Karpas-422 (cell line): ENCODE data around the gene ZNF354C. TPM values are rescaled to one million over a fixed set of nuclear protein-coding genes. Genes with fewer than 3 reads are reported as not detected.

ENCODE experiments used
- DNase-seq: peaks from one replicate; pipeline ENCODE4 v3.0.0-alpha.2; 2015
- H2AFZ ChIP-seq: fragments of 200-600 bp; sonication (generic); 2 replicates; pipeline ENCODE4 v1.6.1; 2014; ENCODE audit warnings: antibody characterized with exemption, low read length, mixed read lengths
- H3K27ac ChIP-seq: fragments of 200-600 bp; sonication (generic); 2 replicates; pipeline ENCODE4 v1.5.1; 2014; ENCODE audit warnings: mild to moderate bottlenecking, low read length, moderate library complexity
- H3K27me3 ChIP-seq: fragments of 200-600 bp; sonication (generic); 2 replicates; pipeline ENCODE4 v1.6.1; 2014; ENCODE audit warnings: low read length, mixed read lengths
- H3K36me3 ChIP-seq: fragments of 200-600 bp; sonication (generic); 2 replicates; pipeline ENCODE4 v1.6.1; 2014; ENCODE audit warnings: low read length, mixed read lengths; ENCODE audit not compliant: insufficient read depth
- H3K4me1 ChIP-seq: fragments of 200-600 bp; sonication (generic); 2 replicates; pipeline ENCODE4 v1.6.1; 2014; ENCODE audit warnings: mild to moderate bottlenecking, low read length, mixed read lengths
- H3K4me2 ChIP-seq: fragments of 200-600 bp; sonication (generic); 2 replicates; pipeline ENCODE4 v1.6.1; 2014; ENCODE audit warnings: low read length, low read depth, mild to moderate bottlenecking; ENCODE audit not compliant: poor library complexity, severe bottlenecking
- H3K4me3 ChIP-seq: fragments of 200-600 bp; sonication (generic); 2 replicates; pipeline ENCODE4 v1.5.1; 2014; ENCODE audit warnings: mild to moderate bottlenecking, antibody characterized with exemption, low read length, mixed read lengths
- H3K79me2 ChIP-seq: fragments of 200-600 bp; sonication (generic); 2 replicates; pipeline ENCODE4 v1.6.1; 2014; ENCODE audit warnings: mild to moderate bottlenecking, low read length, mixed read lengths
- H3K9ac ChIP-seq: fragments of 200-600 bp; sonication (generic); 2 replicates; pipeline ENCODE4 v1.6.0; 2014; ENCODE audit warnings: low read length
- H3K9me2 ChIP-seq: fragments of 200-600 bp; sonication (generic), shearing (Covaris generic); replicated peaks from 2 replicates; pipeline ENCODE4 v1.6.0; 2014; ENCODE audit warnings: mild to moderate bottlenecking, low read length, moderate library complexity; ENCODE audit not compliant: insufficient read depth
- H3K9me3 ChIP-seq: fragments of 300-700, 200-600 bp; sonication (generic); 2 replicates; pipeline ENCODE4 v1.6.1; 2014; ENCODE audit warnings: low read length, mixed read lengths
- H4K20me1 ChIP-seq: fragments of 200-600 bp; sonication (generic); 2 replicates; pipeline ENCODE4 v1.6.1; 2014; ENCODE audit warnings: mild to moderate bottlenecking, antibody characterized with exemption, low read length, low read depth; ENCODE audit not compliant: insufficient read depth
- total RNA-seq: library from RNA; depleted of rRNA; stranded (reverse); fragments of >200 nt; shearing (Covaris generic); gene quantifications from 2 replicates; pipeline ENCODE4 v1.2.3, GENCODE V29; 2014; ENCODE audit warnings: low replicate concordance; rRNA removed

Gene ZNF354C
- total RNA-seq, result not detected in 2 replicates

DNA sequence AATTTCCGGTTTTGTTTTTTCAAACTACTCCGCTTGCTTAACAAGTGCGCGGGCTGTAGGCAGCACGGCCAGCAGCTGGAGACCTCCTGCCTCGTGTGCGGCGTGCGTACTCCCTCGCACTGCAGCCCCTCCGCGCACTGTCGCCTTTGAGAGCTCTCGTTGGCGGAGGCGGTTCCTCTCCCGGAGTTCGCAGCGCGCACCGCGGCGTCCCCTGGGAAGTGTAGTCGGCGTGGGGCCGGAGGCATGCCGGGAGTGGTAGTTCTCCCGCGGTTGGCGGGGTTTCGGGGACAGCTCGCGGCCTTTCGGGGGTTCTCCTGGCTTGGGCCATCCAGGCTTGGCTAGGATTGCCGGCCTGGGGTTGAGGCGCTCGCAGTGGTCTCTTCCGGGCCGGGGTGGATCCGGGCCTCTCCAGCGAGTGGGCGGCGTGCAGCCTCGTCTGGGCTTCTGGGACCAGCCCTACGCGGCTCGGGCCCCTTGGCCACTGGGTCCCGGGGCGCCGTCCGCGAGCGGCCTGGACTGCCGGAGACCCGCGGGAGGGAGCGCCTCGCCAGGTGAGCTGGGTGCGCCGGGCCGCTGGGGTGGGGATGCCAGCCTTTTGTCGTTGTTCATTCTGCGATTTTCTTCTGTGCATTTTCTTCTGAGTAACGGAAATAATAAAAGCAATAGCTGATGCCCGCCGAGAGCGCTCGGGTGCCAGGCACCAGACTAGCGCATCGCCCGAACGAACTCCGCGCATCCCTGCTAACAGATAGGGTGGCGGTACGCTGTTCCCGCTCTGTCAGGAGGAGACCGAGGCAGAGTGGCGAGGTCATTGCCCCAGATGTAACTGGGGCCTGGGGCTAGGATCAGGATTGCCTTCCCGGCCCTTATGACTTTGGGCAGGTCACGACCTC, at the start of gene ZNF354C:
TSS of gene ZNF354C (plus strand) at position 258 of the 893 bp plus-strand sequence. CDS start 1,696 bp downstream, outside the sequence.
- Histone ChIP-seq H3K4me2 (no peak within 1 kb of the TSS), H3K4me3 (no peak within 1 kb of the TSS), H3K27ac (no peak within 1 kb of the TSS), H3K27me3 (no peaks in the 10 kb centered on the region), H3K9me3 (no peaks in the 10 kb centered on the region; the same call in 1 of the 2 replicates), H3K36me3 (no peaks in the 10 kb centered on the region), H2AFZ (no peak within 1 kb of the TSS), H3K4me1 (no peaks in the 10 kb centered on the region), H3K9ac (no peak within 1 kb of the TSS), H4K20me1 (no peaks in the 10 kb centered on the region), H3K9me2 (no peaks in the 10 kb centered on the region), H3K79me2 (no peaks in the 10 kb centered on the region)
- no peak for DNase-seq

DNA sequence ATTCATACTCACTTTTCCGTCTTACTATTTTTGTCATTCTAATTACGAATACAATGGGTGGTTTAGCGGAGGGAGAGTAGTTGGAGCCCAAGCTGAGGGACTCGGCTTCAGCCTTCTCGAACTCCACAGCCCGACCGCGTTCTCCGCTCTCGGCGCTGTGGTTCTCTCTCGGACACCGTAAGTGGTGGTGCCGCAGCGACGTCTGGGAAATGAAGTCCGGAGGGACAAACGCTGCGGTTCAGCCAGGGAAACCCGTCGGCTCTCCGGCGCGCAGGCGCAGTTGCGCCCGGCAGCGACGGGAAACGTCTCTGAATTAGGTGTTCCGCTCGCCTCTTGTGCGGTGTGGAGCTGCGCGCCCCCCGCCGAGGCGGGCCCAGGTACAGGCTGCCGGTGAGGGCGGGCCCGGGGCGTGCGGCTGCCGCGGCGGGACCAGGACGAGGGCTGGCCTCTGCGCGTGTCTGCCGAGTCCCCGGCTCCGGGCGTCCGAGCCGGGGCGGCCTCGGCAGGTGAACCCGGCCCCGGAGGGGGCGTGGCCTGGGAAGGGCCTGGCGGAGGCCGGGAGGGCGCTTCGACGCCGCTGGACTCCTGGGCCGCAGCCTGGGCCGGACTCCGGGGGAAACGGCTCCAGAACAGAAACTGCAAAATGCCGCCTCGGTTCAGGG, 36.5 kb upstream of the ZNF354C start, which contains the start of gene ZNF879:
TSS of gene ZNF879 (plus strand) at position 277 of the 662 bp plus-strand sequence. CDS start 1,201 bp downstream, outside the sequence.
- Histone ChIP-seq H3K36me3 (no peaks in the 10 kb centered on the region), H3K4me2 (no peak within 1 kb of the TSS), H3K27ac (no peak within 1 kb of the TSS), H2AFZ (no peak within 1 kb of the TSS), H3K9ac (no peak within 1 kb of the TSS), H3K4me3 (no peak within 1 kb of the TSS), H3K79me2 (no peaks in the 10 kb centered on the region), H3K27me3 (no peaks in the 10 kb centered on the region), H3K9me3 (peaks cover 8% of the 10 kb centered on the region), H3K4me1 (no peaks in the 10 kb centered on the region), H3K9me2 (no peaks in the 10 kb centered on the region), H4K20me1 (no peaks in the 10 kb centered on the region)
- DNase-seq, result no peak

DNA sequence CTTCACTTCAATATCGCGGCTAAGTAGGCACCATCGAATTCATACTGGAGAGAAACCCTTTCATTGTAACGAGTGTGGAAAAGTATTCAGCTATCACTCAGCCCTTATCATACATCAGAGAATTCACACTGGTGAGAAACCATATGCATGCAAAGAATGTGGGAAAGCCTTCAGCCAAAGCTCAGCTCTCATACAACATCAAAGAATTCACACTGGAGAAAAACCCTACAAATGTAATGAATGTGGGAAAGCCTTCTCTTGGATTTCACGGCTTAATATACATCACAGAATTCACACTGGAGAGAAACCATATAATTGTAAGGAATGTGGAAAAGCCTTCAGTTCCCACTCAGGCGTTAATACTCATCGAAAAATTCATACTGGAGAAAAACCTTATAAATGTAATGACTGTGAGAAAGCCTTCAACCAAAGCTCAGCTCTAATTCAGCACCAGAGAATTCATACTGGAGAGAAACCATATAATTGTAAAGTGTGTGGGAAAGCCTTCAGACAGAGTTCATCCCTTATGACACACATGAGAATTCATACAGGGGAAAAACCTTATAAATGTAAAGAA, 27.1 kb upstream of the ZNF354C start:
- Histone ChIP-seq H3K4me1 (no peaks in the 10 kb centered on the region), H3K36me3 (no peaks in the 10 kb centered on the region), H3K27ac (no peak overlapping the region), H3K4me2 (no peak overlapping the region), H3K9me2 (no peaks in the 10 kb centered on the region), H3K27me3 (0 out of 2 replicates have a peak, but pooled peaks cover 2% of the 10 kb centered on the region), H3K79me2 (no peaks in the 10 kb centered on the region), H4K20me1 (no peaks in the 10 kb centered on the region), H3K9me3 (peaks cover 45% of the 10 kb centered on the region), H2AFZ (no peak overlapping the region), H3K4me3 (no peak overlapping the region), H3K9ac (no peak overlapping the region)
- DNase-seq, result no peak

DNA sequence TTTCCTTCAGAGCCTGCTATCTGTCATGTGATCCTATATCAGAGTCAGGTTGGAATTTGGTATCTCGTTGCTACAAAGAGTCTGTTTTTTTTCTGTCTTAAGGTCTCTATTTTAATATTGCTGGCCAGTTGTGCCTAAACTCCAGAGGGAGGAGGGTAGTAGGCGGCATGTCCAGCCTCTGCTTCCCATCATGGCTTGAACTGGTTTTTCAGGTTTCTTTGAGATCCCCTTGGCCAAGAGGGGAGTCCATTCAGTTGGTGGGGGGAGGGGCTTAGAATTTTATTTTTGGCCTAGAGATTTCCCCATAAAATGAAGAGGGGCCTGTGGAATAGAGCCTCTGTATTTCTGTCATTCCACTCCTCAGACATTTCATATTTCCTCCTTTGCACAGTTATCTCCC, 15.4 kb upstream of the ZNF354C start:
- Histone ChIP-seq H2AFZ (no peak overlapping the region), H3K27ac (no peak overlapping the region), H3K4me3 (no peak overlapping the region), H3K36me3 (no peaks in the 10 kb centered on the region), H3K27me3 (no peaks in the 10 kb centered on the region), H3K9me2 (no peaks in the 10 kb centered on the region), H3K4me2 (no peak overlapping the region), H3K4me1 (no peaks in the 10 kb centered on the region), H4K20me1 (no peaks in the 10 kb centered on the region), H3K9me3 (no peaks in the 10 kb centered on the region), H3K9ac (no peak overlapping the region), H3K79me2 (no peaks in the 10 kb centered on the region)
- no peak for DNase-seq

DNA sequence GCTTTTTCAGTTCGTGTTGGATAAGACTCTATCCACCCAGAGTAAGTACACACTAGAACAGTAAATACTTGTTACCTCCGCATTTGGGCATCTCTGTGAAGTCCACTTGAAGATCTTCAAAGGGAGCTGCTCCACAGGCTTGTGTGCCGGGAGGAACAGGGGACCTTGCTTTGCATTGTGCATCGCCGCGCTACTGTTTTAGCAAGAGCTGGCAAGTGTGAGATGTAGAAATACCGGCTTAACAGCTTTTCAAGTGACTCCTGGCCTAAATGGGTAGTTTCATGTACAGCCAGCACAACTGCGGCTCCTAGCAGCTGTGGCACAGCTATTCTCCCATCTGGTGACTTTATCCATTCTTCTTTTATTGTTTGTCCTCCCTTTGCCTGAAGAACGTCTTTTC, 8.4 kb upstream of the ZNF354C start:
- H4K20me1 ChIP-seq, result no peaks in the 10 kb centered on the region
- H3K9me3 ChIP-seq, result no peaks in the 10 kb centered on the region
- H2AFZ ChIP-seq, result no peak overlapping the region
- no peak overlapping the region for H3K9ac ChIP-seq
- H3K27ac ChIP-seq, result no peak overlapping the region
- no peak overlapping the region for H3K4me3 ChIP-seq
- H3K27me3 ChIP-seq, result no peaks in the 10 kb centered on the region
- no peaks in the 10 kb centered on the region for H3K36me3 ChIP-seq
- no peak for DNase-seq
- no peaks in the 10 kb centered on the region for H3K9me2 ChIP-seq
- H3K79me2 ChIP-seq, result no peaks in the 10 kb centered on the region
- H3K4me1 ChIP-seq, result no peaks in the 10 kb centered on the region
- no peak overlapping the region for H3K4me2 ChIP-seq

DNA sequence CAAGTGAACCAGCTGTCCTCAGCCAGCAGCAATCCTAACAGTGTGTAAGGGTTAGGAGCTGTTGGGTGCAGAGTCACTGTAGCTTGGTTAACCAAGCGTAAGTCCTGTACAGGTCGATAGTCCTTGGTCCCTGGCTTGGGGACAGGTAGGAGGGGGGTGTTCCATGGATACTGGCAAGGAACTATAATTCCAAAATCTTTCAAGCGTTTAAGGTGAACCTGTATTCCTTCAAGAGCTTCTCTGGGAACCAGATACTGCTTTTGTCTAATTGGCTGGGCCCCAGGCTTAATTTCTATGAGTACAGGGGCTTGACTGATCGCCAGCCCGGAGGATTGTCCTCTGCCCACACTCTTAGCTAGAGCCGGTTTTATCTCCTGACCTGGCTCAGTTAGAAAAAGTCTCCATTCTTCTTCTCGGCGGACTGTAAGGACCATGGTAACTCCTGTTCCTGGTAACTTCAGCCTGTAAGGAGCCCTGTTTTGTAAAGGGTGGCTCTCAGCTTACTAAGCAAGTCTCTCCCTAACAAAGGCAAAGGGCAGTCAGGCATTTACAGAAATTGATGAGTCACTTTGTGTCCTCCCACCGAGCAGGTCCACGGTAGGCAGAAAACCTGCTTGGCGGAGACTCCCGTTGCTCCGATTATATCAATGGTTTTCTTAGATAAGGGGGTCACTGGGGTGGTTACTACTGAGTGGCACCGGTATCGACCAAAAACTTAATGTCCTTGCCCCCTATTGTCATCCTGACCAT, 6.0 kb upstream of the ZNF354C start:
- Histone ChIP-seq H4K20me1 (no peaks in the 10 kb centered on the region), H3K36me3 (no peaks in the 10 kb centered on the region), H3K9ac (no peak overlapping the region), H3K4me3 (no peak overlapping the region), H3K4me2 (no peak overlapping the region), H3K27me3 (no peaks in the 10 kb centered on the region), H3K9me3 (no peaks in the 10 kb centered on the region), H3K79me2 (no peaks in the 10 kb centered on the region), H3K4me1 (no peaks in the 10 kb centered on the region), H2AFZ (no peak overlapping the region), H3K9me2 (no peaks in the 10 kb centered on the region), H3K27ac (no peak overlapping the region)
- DNase-seq, result no peak

DNA sequence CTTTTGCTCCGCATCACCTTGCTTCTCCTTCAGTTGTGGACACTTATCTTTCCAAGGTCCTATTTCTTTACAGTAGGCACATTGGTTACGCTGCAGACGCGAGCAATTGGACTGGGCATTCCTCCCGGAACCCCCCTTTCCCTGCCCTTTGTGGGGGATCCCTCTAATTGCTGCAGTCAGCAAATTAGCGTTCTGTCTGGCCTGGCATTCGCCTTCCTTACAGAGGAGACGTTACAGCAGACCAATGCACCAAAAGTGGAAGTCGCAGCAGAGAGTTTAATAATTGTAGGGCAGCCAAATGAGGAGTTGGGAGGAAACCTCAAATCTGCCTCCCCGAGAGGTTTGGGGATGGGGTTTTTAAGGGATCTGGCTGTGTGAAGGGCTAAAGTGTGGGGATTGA, 5.3 kb upstream of the ZNF354C start:
- Histone ChIP-seq H3K4me1 (no peaks in the 10 kb centered on the region), H2AFZ (no peak overlapping the region), H3K9me2 (no peaks in the 10 kb centered on the region), H3K27me3 (no peaks in the 10 kb centered on the region), H3K9me3 (no peaks in the 10 kb centered on the region), H3K9ac (no peak overlapping the region), H3K4me2 (no peak overlapping the region), H3K4me3 (no peak overlapping the region), H4K20me1 (no peaks in the 10 kb centered on the region), H3K27ac (no peak overlapping the region), H3K36me3 (no peaks in the 10 kb centered on the region), H3K79me2 (no peaks in the 10 kb centered on the region)
- no peak for DNase-seq
